Frontal cortex (tissue), 4 donors: ENCODE data around the gene NPY4R2. TPM values are rescaled to one million over a fixed set of nuclear protein-coding genes. Genes with fewer than 3 reads are reported as not detected.
"Not testable (repeated sequence)": the region's sequence is repeated elsewhere in the genome, so short reads cannot be mapped to it uniquely, and the experiment has no call there.

Experiments used
- DNase-seq, 2 donors: peaks; one replicate each; pipeline ENCODE4 v3.0.0; 2012; ENCODE audit warnings: low spot score in 2 of 2
- FAIRE-seq: peaks from 2 replicates; lab custom pipeline; 2012; peaks lifted over from hg19 to GRCh38; lab: Jason Lieb, UNC
- total RNA-seq: library from RNA; depleted of rRNA; stranded (reverse); fragments of >200 nt; gene quantifications from one replicate; pipeline ENCODE4 v1.2.3, GENCODE V29; 2014
- donor health status: control.
- donor health status: control.
- donor health status: control.

The NPY4R2 gene
- total RNA-seq, result under 0.01 TPM

GRCh38 chr10:47918475-47918874 is at the start of gene NPY4R2:
Gene NPY4R2, plus strand, starts transcription at chr10:47918662. Its CDS starts 3,326 bp downstream, at chr10:47921988.
- not testable (repeated sequence) for DNase-seq, FAIRE-seq

GRCh38 chr10:47870887-47871286 is 47.6 kb upstream of the NPY4R2 start:
- not testable (repeated sequence) for DNase-seq, FAIRE-seq

- FAIRE-seq, DNase-seq: not testable (repeated sequence)
These were observed 46.8 kb upstream of the NPY4R2 start for GRCh38 chr10:47871485-47872180.

GRCh38 chr10:47872236-47872635 is 46.2 kb upstream of the NPY4R2 start:
- not testable (repeated sequence) for DNase-seq, FAIRE-seq

- not testable (repeated sequence) for DNase-seq, FAIRE-seq
These were observed 34.2 kb upstream of the NPY4R2 start for GRCh38 chr10:47884239-47884638.

- FAIRE-seq, DNase-seq: not testable (repeated sequence)
These were observed 33.5 kb upstream of the NPY4R2 start for GRCh38 chr10:47884934-47885333.

- not testable (repeated sequence) for DNase-seq, FAIRE-seq
These were observed 32.1 kb upstream of the NPY4R2 start for GRCh38 chr10:47886356-47886755.

GRCh38 chr10:47886827-47887226 is 31.6 kb upstream of the NPY4R2 start:
- not testable (repeated sequence) for DNase-seq, FAIRE-seq

- FAIRE-seq, result not testable (repeated sequence)
These were observed 27.7 kb upstream of the NPY4R2 start for GRCh38 chr10:47890737-47891136.

GRCh38 chr10:47892494-47893261 is 25.8 kb upstream of the NPY4R2 start:
- DNase-seq, FAIRE-seq: not testable (repeated sequence)

More at GRCh38 chr10:47890737-47891136, 27.7 kb upstream of the NPY4R2 start:
- DNase-seq, result not testable (repeated sequence)

GRCh38 chr10:47894571-47894970 is 23.9 kb upstream of the NPY4R2 start:
- not testable (repeated sequence) for DNase-seq, FAIRE-seq

- not testable (repeated sequence) for DNase-seq, FAIRE-seq
These were observed 20.6 kb upstream of the NPY4R2 start for GRCh38 chr10:47897813-47898212.

- not testable (repeated sequence) for FAIRE-seq, DNase-seq
These were observed 9.1 kb upstream of the NPY4R2 start for GRCh38 chr10:47909333-47909732.

- not testable (repeated sequence) for DNase-seq, FAIRE-seq
These were observed 8.0 kb upstream of the NPY4R2 start for GRCh38 chr10:47910486-47910885.

- not testable (repeated sequence) for FAIRE-seq, DNase-seq
These were observed 4.4 kb upstream of the NPY4R2 start for GRCh38 chr10:47914052-47914451.

- not testable (repeated sequence) for FAIRE-seq, DNase-seq
These were observed 2.5 kb upstream of the NPY4R2 start for GRCh38 chr10:47915849-47916548.

GRCh38 chr10:47920610-47921009 is 2.1 kb downstream of the NPY4R2 start:
- FAIRE-seq, result not testable (repeated sequence)

GRCh38 chr10:47922503-47922902 is 4.0 kb downstream of the NPY4R2 start:
- not testable (repeated sequence) for DNase-seq, FAIRE-seq

More at GRCh38 chr10:47920610-47921009, 2.1 kb downstream of the NPY4R2 start:
- not testable (repeated sequence) for DNase-seq

GRCh38 chr10:47924628-47925027 is 6.2 kb downstream of the NPY4R2 start:
- not testable (repeated sequence) for DNase-seq, FAIRE-seq
